DMS153 (cell line): ENCODE measurements around the gene SLC35F1.

Experiments used
- DNase-seq: peaks from one replicate; lab custom pipeline; 2025; lab: John Stamatoyannopoulos, UW

SLC35F1 gene

DNA sequence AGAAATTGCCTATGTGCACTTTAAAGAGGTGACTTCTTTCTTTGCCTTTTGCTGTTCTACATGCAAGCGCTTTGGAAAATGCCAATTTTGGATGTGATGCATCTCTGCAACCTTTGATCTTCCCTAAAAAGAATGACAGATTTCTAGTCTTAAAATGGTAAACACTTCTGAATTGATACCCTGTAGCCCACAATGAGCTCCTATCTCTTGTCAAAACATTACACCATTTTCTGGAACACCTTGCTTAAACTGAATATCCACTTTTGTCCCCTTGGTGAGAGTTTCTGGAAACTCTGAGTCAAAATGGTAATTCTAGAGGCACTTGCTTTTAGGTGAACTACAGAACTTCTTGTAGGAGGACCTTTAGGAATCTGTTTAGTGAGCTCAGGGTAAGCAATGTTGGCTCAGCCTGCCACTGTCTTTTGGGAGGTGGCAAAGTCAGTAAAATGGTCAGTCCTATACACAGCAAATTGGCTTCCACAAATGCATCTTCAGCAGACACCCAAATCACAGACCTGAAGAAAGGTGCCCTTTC, 216.5 kb downstream of the SLC35F1 start:
- no peak for DNase-seq

- DNase-seq = no peak
These were observed 217.8 kb downstream of the SLC35F1 start for GRCh38 chr6:118124851-118125250.

DNA sequence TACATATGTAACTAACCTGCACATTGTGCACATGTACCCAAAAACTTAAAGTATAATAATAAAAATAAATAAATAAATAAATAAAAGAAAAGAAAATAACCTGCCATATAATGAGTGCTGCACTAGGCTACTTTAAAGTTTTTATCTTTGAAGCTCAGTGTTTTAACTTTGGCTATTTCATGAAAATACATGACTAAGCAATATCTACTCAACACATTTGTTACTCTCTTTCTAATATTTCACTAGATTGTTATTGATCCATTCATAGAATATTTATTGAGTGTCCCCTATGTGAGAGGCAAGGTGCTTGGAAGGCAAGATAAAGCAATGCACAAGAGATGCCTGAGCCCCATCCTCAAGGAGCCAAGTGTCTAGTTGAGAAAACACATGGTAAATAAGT, 221.7 kb downstream of the SLC35F1 start:
- DNase-seq = no peak

DNA sequence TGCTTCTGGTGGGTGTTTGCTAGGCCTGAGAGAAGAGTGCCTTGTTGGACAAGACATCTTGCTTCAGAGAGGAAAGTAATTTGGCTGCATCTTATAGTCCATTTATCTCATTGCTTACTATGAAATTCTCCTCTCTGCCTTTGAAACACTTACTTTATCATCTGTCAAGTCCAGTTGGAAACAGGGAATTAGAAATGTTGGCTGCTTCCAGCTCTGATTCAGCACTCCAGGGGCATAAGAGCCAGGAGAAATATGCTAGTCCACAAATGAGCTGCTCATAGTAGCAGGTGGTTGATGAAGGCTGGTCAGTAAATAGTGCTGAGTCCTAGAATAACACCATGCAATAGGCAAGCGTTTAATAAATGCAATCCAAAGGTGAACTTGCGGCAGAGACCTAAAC, 227.1 kb downstream of the SLC35F1 start:
- DNase-seq = no peak

DNA sequence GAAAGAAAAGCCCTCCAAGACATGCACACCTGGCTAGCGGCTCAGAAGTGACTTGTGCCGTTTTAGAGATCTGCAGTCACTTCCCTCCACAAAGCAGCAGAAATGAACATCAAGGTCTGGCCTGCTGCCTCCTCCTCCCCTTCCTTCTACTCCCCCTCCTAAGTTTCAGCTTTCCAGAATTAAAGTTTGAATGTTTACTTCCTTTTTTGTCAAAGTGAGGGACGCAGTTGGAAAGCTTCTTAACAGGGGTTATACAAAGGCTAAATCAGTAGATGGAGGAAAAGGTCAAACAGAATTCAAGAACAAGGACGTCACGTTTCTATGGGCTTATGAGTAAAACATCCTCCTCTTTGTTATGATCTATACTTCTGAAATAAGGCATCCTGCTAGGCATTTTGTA, 227.7 kb downstream of the SLC35F1 start:
- no peak for DNase-seq

GRCh38 chr6:118135371-118135770, 228.3 kb downstream of the SLC35F1 start:
- no peak for DNase-seq

GRCh38 chr6:118141211-118141610, 234.1 kb downstream of the SLC35F1 start:
- no peak for DNase-seq

DNA sequence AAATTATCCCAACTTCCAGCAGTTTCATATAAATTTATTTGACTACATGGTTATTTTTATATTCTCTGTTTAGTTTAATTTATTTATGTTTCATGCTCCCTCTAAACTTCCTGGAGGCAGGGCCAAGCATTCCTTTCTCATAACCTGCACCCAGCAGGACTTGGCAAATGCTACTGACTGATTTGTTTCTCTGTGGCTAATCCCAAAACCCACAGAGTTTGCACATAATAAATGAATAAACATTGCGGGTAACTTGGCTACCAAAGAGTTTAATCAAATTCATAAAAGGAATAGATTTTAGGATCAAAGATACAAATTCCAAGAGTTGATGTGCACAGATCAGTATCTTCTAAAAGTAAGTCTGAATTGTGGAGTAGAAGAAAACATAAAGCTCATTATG, 239.5 kb downstream of the SLC35F1 start:
- no peak for DNase-seq

- no peak for DNase-seq
These were observed 240.4 kb downstream of the SLC35F1 start for GRCh38 chr6:118147511-118147910.

DNA sequence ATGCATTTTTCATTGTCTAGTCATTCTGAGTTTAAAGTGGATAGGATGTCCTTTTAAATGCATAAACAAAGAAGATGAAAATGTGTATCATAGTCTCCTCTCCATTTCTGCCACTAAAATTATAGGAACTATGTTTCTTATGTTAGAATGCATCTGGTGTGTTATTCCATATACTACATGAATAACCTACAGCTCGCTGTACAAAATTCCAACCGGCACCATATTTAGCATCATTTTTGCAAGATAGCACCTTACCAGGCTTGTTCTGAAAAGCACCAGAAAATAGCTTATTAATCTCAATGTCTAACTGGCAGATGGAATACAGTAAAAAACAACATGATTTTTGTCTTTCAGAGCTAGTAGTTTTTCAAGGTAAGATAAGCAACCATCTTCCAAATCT, 241.5 kb downstream of the SLC35F1 start:
- no peak for DNase-seq

- no peak for DNase-seq
These were observed 245.5 kb downstream of the SLC35F1 start for GRCh38 chr6:118152524-118152923.

DNA sequence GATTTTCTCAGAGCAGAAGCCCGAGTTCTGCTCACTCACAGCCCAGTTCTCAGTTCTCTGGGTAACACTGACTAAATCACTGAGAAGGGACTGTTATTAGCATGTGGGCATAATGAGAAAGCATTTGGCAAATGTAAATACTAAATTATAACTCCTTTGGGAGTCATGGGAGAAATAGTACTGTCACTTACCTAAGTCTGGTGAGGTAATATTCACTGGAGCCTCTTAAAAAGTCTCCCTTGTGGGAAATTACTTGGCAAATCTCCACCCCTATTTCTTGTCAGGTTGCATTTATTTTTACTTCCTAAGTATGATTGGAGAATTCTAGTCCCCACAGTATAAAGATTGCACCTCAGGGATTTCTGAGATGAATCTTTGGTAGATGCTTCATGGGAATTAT, 254.3 kb downstream of the SLC35F1 start:
- no peak for DNase-seq

DNA sequence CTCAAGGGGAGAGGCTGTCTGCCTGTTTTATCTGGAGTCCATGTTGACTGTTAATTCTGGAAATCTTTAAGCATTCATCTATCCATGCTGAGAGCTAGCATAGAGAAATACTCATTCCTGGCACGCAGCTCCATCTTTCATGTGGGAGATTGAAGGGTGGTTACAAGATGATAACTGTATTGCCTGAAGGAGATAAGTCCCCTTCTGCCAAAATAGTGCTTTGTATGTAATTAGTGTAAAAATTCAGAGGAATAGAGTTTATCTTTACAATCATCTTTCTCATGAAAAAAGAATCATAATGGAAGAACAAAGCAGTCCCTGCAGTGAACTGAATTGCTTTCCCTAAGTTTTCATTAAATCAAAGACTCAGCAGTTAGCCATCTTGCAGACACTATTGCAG, 256.5 kb downstream of the SLC35F1 start:
- DNase-seq = no peak

DNA sequence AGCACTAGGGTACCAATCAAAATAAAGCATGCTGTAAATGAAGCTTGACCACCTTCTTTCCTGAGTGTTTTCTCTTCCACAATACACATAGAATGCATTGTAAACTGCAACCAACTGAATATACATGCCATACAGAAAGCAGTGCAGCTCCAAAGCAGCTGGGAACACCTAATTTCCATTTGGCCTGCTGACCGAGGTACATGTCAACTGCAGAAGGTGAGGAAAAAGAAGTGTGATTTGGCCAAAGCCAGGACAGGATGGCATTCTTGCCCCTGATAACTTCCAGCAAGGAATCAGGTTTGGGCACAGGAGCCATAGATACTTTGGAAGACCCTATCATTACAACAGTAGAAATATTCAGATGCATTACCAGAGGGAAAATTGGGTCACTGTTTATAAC, 258.4 kb downstream of the SLC35F1 start:
- no peak for DNase-seq

DNA sequence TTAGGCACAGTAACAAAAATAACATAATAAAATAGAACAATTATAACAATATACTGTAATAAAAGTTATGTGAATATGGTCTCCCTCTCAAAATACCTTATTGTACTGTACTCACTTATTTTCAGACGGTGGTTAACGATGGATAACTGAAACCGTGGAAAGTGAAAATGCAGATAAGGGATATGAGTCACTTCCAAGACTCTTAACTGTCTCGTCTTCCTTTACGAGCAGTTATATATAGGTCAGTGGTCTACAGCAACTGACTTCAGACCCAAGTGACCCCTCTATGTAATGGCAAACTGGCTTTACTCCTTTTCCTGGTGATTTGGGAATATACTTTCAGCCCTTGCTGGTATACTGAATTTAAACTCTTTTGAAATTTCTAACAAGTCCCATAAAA, 261.4 kb downstream of the SLC35F1 start:
- DNase-seq = no peak

GRCh38 chr6:118171852-118172251, 264.8 kb downstream of the SLC35F1 start:
- no peak for DNase-seq

GRCh38 chr6:118174071-118174470, 267.0 kb downstream of the SLC35F1 start:
- DNase-seq = no peak

GRCh38 chr6:118177720-118178119, 270.7 kb downstream of the SLC35F1 start:
- DNase-seq = no peak

- DNase-seq = no peak
These were observed 272.0 kb downstream of the SLC35F1 start for GRCh38 chr6:118179048-118179447.

DNA sequence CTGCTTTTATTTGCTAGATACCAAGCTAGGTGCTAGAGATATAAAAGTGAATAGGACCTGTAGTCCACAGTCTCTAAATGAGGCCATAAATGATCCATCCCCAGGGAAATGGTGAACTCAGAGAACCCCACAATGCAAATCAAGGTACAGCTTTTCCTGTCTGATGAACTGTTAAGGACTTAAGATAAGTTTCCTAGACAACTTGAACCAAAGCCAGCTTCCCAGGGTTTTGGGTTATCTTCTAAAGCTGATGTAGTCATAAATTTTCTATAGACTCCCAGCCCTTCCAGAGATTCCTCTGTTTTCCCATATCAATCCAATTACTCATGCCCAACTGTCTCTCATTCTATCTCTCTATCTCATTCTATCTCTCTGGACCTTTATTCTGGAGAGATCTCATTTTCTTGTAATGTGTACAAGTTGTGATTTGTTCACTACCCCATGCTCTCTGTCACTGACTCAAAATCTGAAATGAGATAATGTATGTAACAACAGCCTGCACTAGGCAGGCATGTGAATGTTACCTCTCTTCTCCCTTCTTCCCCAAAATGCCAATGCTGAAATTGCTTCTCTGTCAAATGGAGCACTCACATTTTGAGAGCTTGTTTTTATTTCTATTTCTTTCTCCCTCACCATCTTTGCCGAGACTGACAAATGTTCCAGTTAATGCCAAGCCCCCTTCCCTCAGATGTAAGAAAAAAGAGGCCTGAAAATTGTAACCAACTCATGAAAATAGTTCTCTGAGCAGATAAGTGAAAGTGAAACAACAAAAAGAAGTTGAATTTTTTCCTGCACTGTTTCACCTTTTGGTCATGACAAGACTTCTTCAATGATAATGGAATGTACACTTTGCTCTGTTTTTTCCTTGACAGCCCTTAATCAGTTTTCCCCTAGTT, 279.9 kb downstream of the SLC35F1 start:
- DNase-seq = no peak

DNA sequence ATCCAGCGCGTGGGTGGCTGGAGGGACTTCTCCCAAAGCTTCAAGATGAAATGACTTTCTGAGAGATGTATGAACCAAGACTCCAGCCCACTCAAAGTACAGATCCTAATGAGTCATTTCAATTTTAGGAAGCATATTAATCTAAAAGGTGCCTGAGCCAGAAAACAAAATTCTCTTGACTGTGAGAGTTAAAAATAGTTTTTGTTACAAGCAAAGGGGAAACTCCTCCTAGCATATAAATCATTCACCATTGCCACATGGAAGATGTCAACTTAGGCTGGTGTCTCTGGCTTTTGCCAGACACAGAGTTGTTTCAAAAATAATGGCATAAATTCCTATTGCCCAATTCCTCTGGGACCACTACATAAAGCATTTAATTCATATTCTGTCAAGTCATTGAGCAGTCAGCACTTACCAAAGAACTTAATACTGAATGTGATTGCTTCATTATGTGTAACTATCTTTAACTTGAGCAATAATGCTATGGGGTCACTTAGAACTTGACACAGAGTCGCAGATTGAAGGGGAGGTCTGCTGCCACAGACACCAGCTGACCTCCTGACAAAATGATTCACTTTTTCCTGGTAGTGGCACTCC, 280.6 kb downstream of the SLC35F1 start:
- DNase-seq = no peak

GRCh38 chr6:118188561-118188960, 281.5 kb downstream of the SLC35F1 start:
- no peak for DNase-seq

GRCh38 chr6:118197539-118197938, 290.5 kb downstream of the SLC35F1 start:
- DNase-seq = no peak
